Measurements from ENCODE around the gene COL18A1.
"Not testable (repeated sequence)": the region's sequence is repeated elsewhere in the genome, so short reads cannot be mapped to it uniquely, and the experiment has no call there.

COL18A1 gene

DNA sequence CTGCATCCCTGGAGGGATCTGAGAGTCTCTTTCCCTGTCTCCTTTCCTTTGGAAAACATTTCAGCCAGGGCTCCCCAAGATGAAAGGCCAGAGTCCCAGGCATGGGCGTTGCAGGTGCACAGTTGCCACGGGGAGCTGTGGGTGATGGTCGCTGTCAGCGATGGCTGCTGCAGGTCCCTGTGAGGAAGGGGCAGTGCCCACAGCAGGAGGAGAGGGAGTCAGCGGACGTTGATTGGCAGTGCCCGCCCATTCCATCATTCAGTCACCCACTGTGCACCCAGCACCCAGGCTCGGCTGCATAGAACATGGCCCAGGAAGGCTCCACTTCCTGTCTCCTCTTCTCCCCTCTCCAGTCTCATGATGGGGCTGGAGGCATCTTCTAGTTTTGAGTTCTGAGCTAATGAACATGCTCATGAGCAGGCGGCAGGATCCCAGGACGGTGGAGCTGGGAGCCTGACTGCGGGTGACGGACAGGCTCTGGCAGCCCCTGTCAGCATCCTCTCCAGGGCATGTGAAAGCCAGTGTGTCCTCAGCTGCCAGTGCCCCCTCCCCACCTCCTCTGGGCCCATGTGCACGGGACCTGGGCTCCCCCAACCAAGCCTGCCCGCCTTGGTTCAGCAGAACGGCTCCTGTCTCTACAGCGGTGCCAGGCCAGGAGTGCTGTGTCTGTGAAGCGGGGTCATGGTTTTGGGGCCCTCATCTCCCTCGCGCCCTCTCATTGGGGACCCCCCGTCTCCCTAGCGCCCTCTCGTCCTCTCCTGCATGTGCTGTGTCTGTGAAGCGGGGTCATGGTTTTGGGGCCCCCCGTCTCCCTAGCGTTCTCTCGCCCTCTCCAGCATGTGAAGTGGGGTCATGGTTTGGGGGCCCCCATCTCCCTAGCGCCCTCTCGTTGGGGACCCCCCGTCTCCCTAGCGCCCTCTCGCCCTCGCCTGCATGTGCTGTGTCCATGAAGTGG is 24.5 kb downstream of the COL18A1 start:
- DNase-seq: no peak

DNA sequence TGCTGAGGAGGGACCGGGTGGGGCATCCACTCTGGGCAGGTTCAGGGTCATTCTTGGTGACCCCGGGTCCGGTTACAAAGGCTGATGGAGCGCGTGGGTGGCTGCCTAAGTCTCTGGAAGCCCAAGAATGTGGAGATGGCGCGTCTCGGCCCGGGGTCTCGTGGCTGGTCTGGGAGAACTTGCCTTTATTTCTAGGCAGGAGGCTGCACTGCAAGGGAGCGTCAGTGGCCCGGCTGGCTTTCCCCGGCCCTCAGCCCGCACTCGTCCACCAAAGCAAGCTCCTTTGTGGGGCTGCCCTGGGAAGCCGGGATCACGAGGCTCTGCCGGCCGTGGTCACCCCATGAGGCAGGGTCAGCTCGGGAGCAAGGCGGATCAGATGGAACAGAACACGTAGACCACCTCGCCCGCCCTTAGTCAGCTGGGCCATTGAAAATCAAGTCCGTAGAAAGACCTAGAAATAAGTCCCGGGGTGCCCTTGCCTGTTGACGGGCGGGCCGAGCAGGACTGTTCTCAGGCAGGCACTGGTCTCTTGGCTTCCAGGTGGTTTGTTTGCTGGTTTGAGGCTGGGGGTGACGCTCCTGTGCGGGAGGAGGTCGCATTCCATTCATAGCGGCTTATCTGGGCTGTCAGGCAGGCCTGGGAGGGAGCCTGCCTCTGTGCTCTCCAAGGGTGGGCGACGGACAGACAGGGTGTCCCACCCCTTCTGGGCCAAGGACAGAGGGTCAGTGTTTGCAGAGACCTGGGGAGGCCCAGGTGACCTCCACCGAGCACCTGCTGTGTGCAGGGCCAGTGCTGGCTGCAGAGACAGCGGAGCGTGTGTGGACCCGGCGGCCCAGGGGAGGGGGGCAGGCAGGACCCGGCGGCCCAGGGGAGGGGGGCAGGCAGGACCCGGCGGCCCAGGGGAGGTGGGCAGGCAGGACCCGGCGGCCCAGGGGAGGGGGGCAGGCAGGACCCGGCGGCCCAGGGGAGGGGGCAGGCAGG is 25.8 kb downstream of the COL18A1 start:
- no peak for DNase-seq

DNA sequence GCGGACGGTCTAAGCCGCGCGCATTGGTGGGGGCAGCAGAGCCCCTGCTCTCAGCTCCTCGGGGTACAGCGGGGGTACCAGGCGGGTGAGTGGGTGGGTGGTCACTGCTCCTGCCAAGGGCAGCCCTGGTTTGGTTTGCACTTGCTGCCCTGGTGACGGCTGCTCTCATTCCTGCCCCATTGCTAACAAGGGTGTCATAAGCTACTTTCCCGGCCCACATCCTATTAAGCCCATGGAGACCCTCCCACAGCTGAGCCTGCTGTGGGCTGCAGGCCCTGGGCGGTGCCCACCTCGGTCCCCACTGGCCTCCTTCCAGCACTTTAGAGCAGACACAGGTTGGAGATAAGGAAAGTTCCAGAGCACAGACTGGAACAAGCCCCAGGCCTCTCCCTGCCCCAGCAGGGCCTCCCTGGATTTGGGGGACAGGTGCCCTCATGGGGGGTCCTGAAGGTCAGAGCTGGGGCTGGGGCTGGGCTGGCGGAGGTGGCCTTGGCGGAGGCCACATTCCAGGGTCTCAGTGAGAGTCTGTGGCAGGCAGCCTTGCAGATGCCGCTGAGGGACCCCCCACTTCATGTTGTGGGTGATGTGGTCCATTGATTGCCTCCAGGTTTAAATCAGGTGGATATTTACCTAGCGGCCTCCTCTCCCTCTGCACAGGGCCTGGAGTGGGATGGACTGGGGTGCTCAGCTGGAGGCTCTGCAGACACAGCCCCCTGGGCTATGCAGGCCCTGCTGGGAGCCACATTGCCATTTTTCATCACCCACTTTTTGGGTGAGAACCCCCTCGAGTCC is 27.0 kb downstream of the COL18A1 start:
- no peak for DNase-seq

DNA sequence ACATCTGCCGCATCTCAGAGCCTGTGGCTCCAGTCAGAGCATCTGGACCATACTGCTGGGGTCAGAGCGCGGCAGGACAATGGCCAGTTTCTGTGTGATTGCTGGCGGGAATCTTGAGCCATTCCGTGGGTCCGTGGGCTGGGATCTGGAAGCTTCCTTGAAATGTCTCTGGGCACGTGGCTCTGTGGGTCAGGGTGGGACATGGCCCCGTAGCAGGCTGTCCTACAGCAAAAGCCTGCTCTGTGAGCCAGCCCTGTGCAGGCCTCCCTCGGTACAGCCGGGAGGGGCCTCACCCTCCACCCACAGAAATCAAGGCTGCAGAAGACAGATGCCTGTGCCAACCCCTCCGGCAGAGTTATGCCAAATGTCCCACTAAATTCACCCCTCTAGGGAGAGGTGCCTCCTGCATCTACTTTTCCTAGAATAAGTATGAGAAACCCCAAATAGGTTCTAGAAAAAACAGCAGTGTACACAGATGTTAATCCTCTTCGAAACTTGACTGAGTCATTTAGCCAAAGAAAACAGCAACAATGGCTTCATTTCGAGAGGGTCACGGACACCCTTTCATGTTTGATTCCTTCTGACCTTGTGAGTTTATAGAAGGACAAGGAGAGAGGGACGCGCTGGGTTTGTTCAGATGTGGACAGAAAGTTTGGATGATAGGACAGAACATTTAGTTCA is 27.8 kb downstream of the COL18A1 start:
- no peak for DNase-seq

GRCh38 chr21:45433301-45433700 is 28.3 kb downstream of the COL18A1 start:
- DNase-seq: no peak

- DNase-seq: no peak
These were observed 29.1 kb downstream of the COL18A1 start for GRCh38 chr21:45433911-45434644.

DNA sequence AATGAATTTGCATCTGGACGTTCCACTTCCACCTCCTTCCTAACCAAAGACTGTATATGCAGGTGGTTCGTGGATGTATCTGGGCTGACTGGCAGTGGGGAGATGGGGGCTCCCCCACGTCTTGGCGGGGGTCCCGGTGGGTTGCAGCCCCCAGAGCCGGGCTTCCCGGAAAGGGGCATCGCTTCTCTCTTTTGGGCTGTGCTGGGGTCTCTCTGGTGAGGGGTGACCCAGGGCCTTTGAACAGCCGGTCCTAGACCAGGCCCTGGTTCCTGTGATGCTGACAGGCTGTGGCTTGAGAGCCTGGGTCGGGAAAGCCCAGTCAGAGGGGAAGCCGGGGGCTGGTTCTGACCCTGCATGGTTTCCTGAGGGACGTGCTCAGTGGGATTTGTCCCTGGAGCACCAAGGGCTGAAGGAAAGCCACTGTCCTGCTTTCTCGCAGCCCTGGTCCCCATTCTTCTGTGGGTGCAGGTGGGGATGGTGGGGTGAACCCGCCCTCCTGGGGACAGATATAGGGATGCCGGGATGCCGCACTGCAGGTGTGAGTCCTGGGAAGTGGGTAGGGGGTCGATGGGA is 29.8 kb downstream of the COL18A1 start:
- no peak for DNase-seq

DNA sequence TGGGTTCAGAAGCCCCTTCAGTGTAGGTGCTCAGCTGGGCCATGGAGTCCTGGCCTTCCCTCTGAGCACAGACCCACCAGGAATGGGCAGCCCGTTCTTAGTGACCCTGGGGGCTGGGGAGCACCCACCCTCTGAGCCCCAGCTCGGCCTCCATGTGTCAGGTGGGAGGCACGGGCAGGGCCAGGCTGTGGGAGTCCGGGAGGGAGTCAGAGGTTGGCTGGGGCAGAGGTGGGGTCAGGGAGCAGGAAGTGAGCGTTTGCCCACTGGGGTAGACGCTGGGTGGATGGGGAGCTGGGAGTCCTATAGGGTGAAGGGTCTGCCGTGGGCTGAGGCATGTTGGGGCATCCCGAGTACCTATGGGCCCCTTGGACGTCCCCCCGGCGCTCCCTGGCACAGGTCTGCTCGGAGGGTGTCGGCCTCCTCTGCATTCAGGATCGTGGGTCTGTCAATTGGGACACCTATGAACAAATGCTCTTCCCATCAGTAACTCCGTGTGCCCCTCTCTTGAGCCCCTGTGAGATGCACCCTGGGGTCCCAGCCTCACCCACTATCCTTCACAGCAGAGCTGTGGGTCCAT is 30.5 kb downstream of the COL18A1 start:
- no peak for DNase-seq

- no peak for DNase-seq
These were observed 31.5 kb downstream of the COL18A1 start for GRCh38 chr21:45436351-45437065.

GRCh38 chr21:45437844-45438243 is 32.9 kb downstream of the COL18A1 start:
- not testable (repeated sequence) for DNase-seq

DNA sequence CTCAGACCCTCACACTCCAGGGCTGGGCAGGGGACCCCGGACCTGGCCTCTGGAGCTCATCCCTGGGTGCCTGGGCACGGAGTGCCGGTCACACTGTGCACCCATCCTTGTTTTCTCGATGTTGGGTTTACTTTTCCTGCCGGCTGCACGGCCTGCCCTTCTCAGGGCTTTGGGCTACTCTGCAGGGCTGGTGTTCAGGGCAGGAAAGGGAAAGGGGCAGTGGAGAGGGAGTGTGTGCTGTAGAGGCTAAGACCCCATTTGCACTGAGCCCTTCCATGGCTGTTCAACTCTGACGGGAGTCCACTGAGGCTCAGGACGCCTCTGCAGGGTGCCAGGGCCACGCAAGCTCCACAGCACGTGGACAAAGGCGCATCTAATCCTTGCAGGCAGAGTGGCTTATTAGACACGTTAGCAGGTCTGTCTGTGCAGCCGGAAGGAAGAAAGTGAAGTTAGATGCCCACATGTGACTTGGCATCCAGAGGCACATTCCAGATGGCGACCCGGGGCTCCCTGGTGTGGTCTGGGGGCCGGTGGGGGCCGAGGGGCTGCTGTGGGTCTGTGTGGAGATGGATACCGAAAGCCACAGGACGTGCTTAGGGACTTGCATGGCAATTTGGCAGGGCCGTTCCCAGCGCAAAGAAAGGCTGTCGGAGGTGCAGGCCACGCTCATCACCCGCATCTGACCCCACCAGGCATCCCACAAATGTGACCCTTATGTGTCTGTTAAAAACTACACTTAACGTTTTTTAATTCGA is 33.6 kb downstream of the COL18A1 start:
- no peak for DNase-seq

- DNase-seq: peak; percentile 91
These were observed 34.4 kb downstream of the COL18A1 start for GRCh38 chr21:45439161-45439872.

GRCh38 chr21:45439901-45440461 is 35.0 kb downstream of the COL18A1 start:
- no peak for DNase-seq

DNA sequence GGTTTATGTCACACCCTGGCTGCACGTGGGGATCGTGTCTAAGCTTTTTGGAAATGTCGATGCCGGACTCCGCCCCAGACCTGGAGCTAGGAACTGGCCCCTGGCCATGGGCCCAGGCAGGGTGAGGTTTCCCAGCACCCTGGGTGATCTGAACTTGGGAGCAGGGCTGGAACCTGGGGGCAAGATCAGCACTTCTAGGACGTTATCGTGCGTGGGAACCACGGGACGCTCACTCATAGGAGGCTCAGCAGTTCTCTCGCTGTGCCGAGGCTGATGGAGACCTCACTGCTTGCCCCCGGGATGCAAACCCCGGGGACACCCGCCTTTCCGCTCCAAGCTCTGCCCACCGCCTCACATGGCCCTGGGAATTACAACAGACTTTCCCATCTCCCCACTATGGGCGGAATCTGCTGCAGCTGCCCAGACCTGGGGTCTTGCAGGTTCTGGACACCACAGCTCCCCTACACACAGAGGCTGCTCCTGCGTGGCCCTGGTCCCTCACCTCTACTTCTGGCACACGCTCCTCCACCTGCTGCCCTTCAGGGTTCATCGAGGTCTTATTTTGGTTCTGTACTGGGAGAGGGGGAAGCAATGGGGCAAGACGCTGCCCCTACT is 35.9 kb downstream of the COL18A1 start:
- DNase-seq: no peak

- DNase-seq: no peak
These were observed 36.7 kb downstream of the COL18A1 start for GRCh38 chr21:45441431-45442255.

- DNase-seq: no peak
These were observed 37.3 kb downstream of the COL18A1 start for GRCh38 chr21:45442276-45442675.

All from hematopoietic multipotent progenitor cell treated with erythropoietin and hydrocortisone succinate and interleukin-3 and kit ligand, for 6 days (in vitro differentiated cells).